HL-60 (cell line): ENCODE results near the gene CRIP3.

Source experiments
- GABPA ChIP-seq: IDR thresholded peaks from 2 replicates; pipeline ENCODE4 v1.6.1; 2012; ENCODE audit warnings: low read depth
- POLR2AphosphoS5 ChIP-seq: IDR thresholded peaks from 2 replicates; pipeline ENCODE4 v1.6.1; 2012; ENCODE audit warnings: low read depth
- SPI1 ChIP-seq: IDR thresholded peaks from 2 replicates; pipeline ENCODE4 v1.6.1; 2012; ENCODE audit warnings: low read depth, mild to moderate bottlenecking, borderline replicate concordance
- TF ChIP-seq, protein P1 (sequence below): IDR thresholded peaks from one replicate; pipeline ENCODE4 v1.5.1; 2011; ENCODE audit warnings: low read length, control low read depth, inconsistent platforms; ENCODE audit not compliant: insufficient read depth
- TF ChIP-seq, protein P2 (sequence below): IDR thresholded peaks from 2 replicates; pipeline ENCODE4 v1.6.1; 2012; ENCODE audit warnings: low read depth; ENCODE audit not compliant: insufficient replicate concordance

DNA sequence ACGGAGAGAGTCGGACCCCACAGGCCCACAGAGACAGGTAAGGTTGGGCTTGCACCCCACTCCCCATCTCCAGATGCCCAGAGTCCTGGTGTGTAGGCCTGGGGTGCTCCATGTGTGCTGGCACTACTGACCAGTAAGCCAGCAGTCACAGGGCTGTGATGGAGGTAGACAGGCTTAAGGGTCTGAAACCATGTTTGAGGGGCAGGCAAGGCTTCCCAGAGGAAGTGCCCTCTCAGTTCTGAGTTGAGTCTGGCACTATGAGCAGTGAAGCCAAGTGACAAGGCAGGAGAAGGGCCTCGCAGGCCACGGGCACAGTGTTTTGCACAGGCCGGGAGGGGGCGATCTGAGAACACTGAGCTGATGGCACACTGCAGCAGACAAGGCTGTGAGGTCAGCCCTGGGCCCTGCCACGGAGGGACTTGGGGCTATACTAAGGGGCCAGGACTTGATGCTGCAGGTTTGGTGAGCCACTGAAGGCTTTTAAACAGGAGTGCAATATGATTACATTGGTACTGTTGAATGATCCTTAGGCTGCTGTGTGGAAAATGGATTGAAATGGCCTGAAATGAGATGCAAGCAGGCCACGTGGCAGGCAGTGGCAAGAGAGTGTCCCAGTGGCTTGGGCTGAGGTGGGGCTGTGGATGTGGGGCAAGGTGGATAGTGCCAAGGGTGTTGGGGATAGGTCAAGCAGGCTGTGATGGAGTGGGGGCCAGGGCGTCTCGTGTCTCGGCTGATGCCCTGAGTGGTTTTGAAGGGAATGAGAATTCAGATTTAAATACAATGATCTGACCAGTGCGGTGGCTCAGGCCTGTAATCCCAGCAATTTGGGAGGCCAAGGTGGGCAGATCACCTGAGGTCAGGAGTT lies 45.1 kb downstream of the CRIP3 start:
- TF ChIP-seq POLR2AphosphoS5: no peak
- TF ChIP-seq, protein P1, sequence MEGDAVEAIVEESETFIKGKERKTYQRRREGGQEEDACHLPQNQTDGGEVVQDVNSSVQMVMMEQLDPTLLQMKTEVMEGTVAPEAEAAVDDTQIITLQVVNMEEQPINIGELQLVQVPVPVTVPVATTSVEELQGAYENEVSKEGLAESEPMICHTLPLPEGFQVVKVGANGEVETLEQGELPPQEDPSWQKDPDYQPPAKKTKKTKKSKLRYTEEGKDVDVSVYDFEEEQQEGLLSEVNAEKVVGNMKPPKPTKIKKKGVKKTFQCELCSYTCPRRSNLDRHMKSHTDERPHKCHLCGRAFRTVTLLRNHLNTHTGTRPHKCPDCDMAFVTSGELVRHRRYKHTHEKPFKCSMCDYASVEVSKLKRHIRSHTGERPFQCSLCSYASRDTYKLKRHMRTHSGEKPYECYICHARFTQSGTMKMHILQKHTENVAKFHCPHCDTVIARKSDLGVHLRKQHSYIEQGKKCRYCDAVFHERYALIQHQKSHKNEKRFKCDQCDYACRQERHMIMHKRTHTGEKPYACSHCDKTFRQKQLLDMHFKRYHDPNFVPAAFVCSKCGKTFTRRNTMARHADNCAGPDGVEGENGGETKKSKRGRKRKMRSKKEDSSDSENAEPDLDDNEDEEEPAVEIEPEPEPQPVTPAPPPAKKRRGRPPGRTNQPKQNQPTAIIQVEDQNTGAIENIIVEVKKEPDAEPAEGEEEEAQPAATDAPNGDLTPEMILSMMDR: peak; percentile 87
- TF ChIP-seq, protein P2, sequence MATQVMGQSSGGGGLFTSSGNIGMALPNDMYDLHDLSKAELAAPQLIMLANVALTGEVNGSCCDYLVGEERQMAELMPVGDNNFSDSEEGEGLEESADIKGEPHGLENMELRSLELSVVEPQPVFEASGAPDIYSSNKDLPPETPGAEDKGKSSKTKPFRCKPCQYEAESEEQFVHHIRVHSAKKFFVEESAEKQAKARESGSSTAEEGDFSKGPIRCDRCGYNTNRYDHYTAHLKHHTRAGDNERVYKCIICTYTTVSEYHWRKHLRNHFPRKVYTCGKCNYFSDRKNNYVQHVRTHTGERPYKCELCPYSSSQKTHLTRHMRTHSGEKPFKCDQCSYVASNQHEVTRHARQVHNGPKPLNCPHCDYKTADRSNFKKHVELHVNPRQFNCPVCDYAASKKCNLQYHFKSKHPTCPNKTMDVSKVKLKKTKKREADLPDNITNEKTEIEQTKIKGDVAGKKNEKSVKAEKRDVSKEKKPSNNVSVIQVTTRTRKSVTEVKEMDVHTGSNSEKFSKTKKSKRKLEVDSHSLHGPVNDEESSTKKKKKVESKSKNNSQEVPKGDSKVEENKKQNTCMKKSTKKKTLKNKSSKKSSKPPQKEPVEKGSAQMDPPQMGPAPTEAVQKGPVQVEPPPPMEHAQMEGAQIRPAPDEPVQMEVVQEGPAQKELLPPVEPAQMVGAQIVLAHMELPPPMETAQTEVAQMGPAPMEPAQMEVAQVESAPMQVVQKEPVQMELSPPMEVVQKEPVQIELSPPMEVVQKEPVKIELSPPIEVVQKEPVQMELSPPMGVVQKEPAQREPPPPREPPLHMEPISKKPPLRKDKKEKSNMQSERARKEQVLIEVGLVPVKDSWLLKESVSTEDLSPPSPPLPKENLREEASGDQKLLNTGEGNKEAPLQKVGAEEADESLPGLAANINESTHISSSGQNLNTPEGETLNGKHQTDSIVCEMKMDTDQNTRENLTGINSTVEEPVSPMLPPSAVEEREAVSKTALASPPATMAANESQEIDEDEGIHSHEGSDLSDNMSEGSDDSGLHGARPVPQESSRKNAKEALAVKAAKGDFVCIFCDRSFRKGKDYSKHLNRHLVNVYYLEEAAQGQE: no peak
- no peak for TF ChIP-seq SPI1
- no peak for TF ChIP-seq GABPA
